Measurements from ENCODE around the gene GPR39.

DNA sequence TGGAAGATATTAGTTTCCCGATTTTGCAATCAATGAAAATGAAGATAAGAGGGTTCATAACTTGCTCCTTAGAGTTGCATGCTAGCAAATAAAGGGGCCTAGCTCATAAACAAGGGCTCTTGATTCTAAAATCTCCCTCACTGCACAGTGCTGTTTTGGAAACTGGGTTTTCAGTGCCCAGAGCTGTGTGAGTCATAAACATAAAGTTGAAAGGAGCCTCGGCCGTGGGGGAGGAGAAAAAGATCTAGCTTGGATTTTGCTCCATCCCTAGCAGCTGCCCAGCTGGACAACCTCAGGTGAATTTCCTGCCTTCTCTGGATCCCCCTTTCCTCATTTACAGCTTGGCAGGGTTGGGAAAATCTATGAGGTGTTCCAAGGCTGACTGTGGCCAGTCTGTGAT is 210.9 kb downstream of the GPR39 start:
- TF ChIP-seq, protein P1, sequence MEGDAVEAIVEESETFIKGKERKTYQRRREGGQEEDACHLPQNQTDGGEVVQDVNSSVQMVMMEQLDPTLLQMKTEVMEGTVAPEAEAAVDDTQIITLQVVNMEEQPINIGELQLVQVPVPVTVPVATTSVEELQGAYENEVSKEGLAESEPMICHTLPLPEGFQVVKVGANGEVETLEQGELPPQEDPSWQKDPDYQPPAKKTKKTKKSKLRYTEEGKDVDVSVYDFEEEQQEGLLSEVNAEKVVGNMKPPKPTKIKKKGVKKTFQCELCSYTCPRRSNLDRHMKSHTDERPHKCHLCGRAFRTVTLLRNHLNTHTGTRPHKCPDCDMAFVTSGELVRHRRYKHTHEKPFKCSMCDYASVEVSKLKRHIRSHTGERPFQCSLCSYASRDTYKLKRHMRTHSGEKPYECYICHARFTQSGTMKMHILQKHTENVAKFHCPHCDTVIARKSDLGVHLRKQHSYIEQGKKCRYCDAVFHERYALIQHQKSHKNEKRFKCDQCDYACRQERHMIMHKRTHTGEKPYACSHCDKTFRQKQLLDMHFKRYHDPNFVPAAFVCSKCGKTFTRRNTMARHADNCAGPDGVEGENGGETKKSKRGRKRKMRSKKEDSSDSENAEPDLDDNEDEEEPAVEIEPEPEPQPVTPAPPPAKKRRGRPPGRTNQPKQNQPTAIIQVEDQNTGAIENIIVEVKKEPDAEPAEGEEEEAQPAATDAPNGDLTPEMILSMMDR (IDR thresholded peaks at IDR 0.05): no peak
- TF ChIP-seq POLR2A (IDR thresholded peaks at IDR 0.05): no peak

Measured in Peyer's patch (tissue), 4 donors.